Measurements from ENCODE around the gene ZEB2. TPM values are rescaled to one million over a fixed set of nuclear protein-coding genes. Genes with fewer than 3 reads are reported as not detected.

The ZEB2 gene
- total and polyA plus RNA-seq, 2 donors (not counting 3 experiments of a cell fraction or from before 2014, with no cell fraction given), result 17.9 to 49.6 TPM

GRCh38 chr2:144466637-144467036, 53.3 kb downstream of the ZEB2 start:
- ChIA-PET CTCF (no interaction called here), POLR2A (no interaction called here)
- no peak overlapping the region for H3K9ac ChIP-seq (replicated peaks; ENCODE audit: extremely low read depth, insufficient read depth, low read length)
- H3K9me3 ChIP-seq (replicated peaks; ENCODE audit: control insufficient read depth, insufficient read depth, low read length), result no peaks in the 10 kb centered on the region
- no peaks in the 10 kb centered on the region for H3K36me3 ChIP-seq (ENCODE audit: control insufficient read depth in 2 of 2, extremely low read depth in 1 of 2, insufficient read depth in 2 of 2, low read length in 2 of 2)
- H2AFZ ChIP-seq (ENCODE audit: low read depth, low read length), result no peak overlapping the region
- H3K27ac ChIP-seq (ENCODE audit: insufficient read depth, low read depth, low read length), result no peak overlapping the region
- no TSS peak for BruUV-seq (replicated peaks)
- TF ChIP-seq CTCF (IDR thresholded peaks at IDR 0.05; ENCODE audit: extremely low read depth in 1 of 2, insufficient read depth in 1 of 2, low read depth in 1 of 2, low read length in 2 of 2) (no peak), EZH2 (IDR thresholded peaks at IDR 0.05; ENCODE audit: borderline replicate concordance, low read depth, low read length, severe bottlenecking) (no peak), MAX (IDR thresholded peaks at IDR 0.05; ENCODE audit: insufficient read depth, insufficient read length) (no peak), JUN (IDR thresholded peaks at IDR 0.05; ENCODE audit: borderline replicate concordance, insufficient read depth, insufficient read length, low read depth) (no peak), POLR2A (IDR thresholded peaks at IDR 0.05; ENCODE audit: low read depth, low read length) (no peak), GATA2 (IDR thresholded peaks at IDR 0.05; ENCODE audit: insufficient read depth, insufficient read length, low read depth, low read length) (no peak), FOS (IDR thresholded peaks at IDR 0.05; ENCODE audit: borderline replicate concordance, insufficient read depth, low read length) (no peak), MYC (IDR thresholded peaks at IDR 0.05; ENCODE audit: low read depth, low read length) (no peak), POLR2AphosphoS5 (IDR thresholded peaks at IDR 0.05; ENCODE audit: insufficient read depth, low read depth, low read length) (no peak)
- no peaks in the 10 kb centered on the region for H4K20me1 ChIP-seq (replicated peaks; ENCODE audit: control insufficient read depth, extremely low read depth, insufficient read depth, low read length)
- H3K27me3 ChIP-seq (ENCODE audit: control insufficient read depth in 2 of 2, insufficient read depth in 2 of 2, low read length in 2 of 2), result no peaks in the 10 kb centered on the region
- H3K4me2 ChIP-seq (ENCODE audit: insufficient read depth, low read length), result no peak overlapping the region
- FAIRE-seq (no peak), DNase-seq (ENCODE audit: low read depth, low spot score) (no peak)
- peaks cover 4% of the 10 kb centered on the region for H3K79me2 ChIP-seq (ENCODE audit: control insufficient read depth, insufficient read depth, low read length)
- intact Hi-C loops (cut with micrococcal nuclease) (no loop called here), dilution Hi-C loops (cut with MboI; ENCODE audit: extremely low pct_ligation_motif_present, low sequenced_read_pairs) (no loop called here)
- no peaks in the 10 kb centered on the region for H3K4me1 ChIP-seq (ENCODE audit: control insufficient read depth, extremely low read depth, insufficient read depth, low read length)
- no peaks in the 10 kb centered on the region for H3K9me1 ChIP-seq (replicated peaks; ENCODE audit: control insufficient read depth, extremely low read depth, insufficient read depth, low read length)
- no peak overlapping the region for H3K4me3 ChIP-seq (replicated peaks in 1 of 3; ENCODE audit: insufficient read depth in 1 of 3, low read depth in 1 of 3, low read length in 3 of 3)

Measured in endothelial cell of umbilical vein (primary cell).